Activated CD8-positive, alpha-beta memory T cell treated with anti-CD3 and anti-CD28 coated beads, Interleukin-2, amount 50 U/mL, for 4 hours (primary cell): ENCODE results near the gene COX7A2.

Source experiments
- DNase-seq: peaks from one replicate; pipeline ENCODE4 v3.0.0-alpha.2; 2020

The COX7A2 gene

DNA sequence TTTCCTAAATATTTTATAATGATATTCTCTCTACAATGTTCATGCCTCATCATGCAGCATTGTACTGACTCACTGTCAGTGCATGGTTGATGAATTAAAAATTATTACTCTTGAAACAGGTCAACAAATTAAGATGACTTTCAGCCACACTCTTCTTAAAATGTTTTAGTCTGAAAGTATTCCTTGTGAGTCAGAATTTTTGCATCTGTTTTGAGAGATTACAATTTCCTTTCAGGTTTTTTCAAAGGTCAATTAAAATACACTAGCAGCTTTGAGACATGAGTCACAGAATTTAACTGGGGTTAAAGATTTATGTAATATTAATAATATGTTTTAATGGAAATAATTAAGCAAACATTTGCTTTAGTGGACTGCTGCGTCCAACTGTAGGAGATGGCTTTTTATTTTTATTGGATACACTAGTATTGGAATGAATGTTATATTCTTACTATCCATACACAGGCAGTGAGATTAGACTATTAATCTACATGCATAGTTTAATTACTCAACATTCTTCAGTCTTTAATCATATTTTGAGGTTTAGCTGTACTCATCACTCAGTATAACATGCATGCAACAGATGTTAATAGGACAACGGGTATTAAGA, 47.4 kb downstream of the COX7A2 start:
- DNase-seq = no peak

DNA sequence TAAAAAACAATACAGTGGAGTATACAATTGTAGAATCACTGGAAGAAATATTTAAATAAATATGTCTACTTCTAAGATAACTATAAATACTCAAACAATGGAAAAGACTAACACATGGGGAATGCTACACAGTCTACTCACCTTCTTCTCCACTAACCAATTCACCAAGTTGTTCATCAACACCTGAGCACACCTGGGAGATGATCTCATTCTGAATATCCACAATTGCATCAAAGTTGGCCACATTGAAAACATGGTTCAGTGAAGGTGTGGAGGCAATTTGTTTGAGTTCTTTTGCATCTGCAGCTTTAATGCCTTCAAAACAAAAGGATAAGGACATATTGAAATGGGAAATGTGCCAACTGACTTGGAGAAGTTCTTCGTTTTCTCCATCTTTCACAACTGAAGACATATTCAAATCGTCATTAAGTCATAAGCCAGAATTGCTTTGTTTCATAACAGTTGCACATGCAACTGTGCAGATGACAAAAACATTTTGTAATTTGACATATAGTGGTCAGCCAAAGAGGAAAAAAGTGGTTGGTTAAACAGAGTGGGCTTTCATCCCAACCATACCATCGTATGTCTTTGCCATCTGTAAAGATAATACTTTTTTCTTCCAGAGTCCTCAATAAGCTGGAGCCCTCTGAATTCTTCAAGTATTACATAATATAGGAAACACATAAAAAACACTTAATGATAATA, 55.2 kb downstream of the COX7A2 start:
- DNase-seq = no peak
